OCI-LY3 (cell line): Measurements from ENCODE around the gene AGPAT1.

Experiments
- H2AFZ ChIP-seq: fragments of 200-600, 300-600 bp; shearing (Covaris generic); 2 replicates; pipeline ENCODE4 v1.6.0; 2014; ENCODE audit warnings: antibody characterized with exemption, low read depth, low read length
- H3K27ac ChIP-seq: fragments of 200-600, 300-600 bp; sonication (generic); 2 replicates; pipeline ENCODE4 v1.5.1; 2014; ENCODE audit warnings: mild to moderate bottlenecking, low read length, moderate library complexity, mixed read lengths
- H3K27me3 ChIP-seq: fragments of 200-600, 300-600 bp; sonication (generic); 2 replicates; pipeline ENCODE4 v1.6.1; 2014; ENCODE audit warnings: low read depth, low read length, mixed read lengths
- H3K36me3 ChIP-seq: fragments of 200-600, 300-600 bp; sonication (generic); replicated peaks from 2 replicates; pipeline ENCODE3; 2014; ENCODE audit warnings: low read depth, low read length, mixed read lengths
- H3K4me1 ChIP-seq: fragments of 300-600, 200-600 bp; sonication (generic); 2 replicates; pipeline ENCODE4 v1.6.1; 2014; ENCODE audit warnings: low read length, mixed read lengths
- H3K4me2 ChIP-seq: fragments of 200-600, 300-600 bp; sonication (generic); 2 replicates; pipeline ENCODE4 v1.6.1; 2014; ENCODE audit warnings: low read length, mixed read lengths
- H3K4me3 ChIP-seq: fragments of 300-600, 200-600 bp; sonication (generic); 2 replicates; pipeline ENCODE4 v1.5.1; 2014; ENCODE audit warnings: antibody characterized with exemption, mild to moderate bottlenecking, low read length, moderate library complexity
- H3K79me2 ChIP-seq: fragments of 300-600, 200-600 bp; shearing (Covaris generic); 2 replicates; pipeline ENCODE4 v1.6.1; 2014; ENCODE audit warnings: mild to moderate bottlenecking, low read length, mixed read lengths
- H3K9ac ChIP-seq: fragments of 300-600, 200-600 bp; shearing (Covaris generic); 2 replicates; pipeline ENCODE4 v1.6.0; 2014; ENCODE audit warnings: mild to moderate bottlenecking, low read length, moderate library complexity
- H3K9me3 ChIP-seq: fragments of 200-600, 300-600 bp; shearing (Covaris generic); 2 replicates; pipeline ENCODE4 v1.6.1; 2014; ENCODE audit warnings: low read length, mixed read lengths; ENCODE audit not compliant: insufficient read depth
- H4K20me1 ChIP-seq: fragments of 200-600, 300-600 bp; sonication (generic); 2 replicates; pipeline ENCODE4 v1.6.1; 2016; ENCODE audit warnings: low read length, mixed read lengths; ENCODE audit not compliant: insufficient read depth
- CTCF ChIP-seq: fragments of 200-600, 300-600 bp; sonication (generic); IDR thresholded peaks from 2 replicates; pipeline ENCODE4 v1.5.1; 2014; ENCODE audit warnings: antibody characterized with exemption, low read length, low read depth
- EZH2phosphoT487 ChIP-seq: fragments of 200-600 bp; shearing (Covaris generic); IDR thresholded peaks from 2 replicates; pipeline ENCODE4 v1.6.1; 2018; ENCODE audit warnings: antibody characterized with exemption, mixed run types, low read depth

AGPAT1 gene

GRCh38 chr6:32204268-32204715 is 28.4 kb upstream of the AGPAT1 start:
- no peak for TF ChIP-seq EZH2phosphoT487
- TF ChIP-seq CTCF = no peak
- Histone ChIP-seq H4K20me1 (no peaks in the 10 kb centered on the region), H3K36me3 (no peaks in the 10 kb centered on the region), H3K27me3 (no peaks in the 10 kb centered on the region), H3K9ac (no peak overlapping the region), H3K79me2 (no peaks in the 10 kb centered on the region), H3K4me2 (no peak overlapping the region), H3K9me3 (no peaks in the 10 kb centered on the region), H3K4me3 (no peak overlapping the region), H3K4me1 (no peaks in the 10 kb centered on the region), H3K27ac (no peak overlapping the region), H2AFZ (no peak overlapping the region)

GRCh38 chr6:32203426-32204267 is 27.8 kb upstream of the AGPAT1 start:
- H2AFZ ChIP-seq = no peak overlapping the region
- no peaks in the 10 kb centered on the region for H3K79me2 ChIP-seq
- no peaks in the 10 kb centered on the region for H4K20me1 ChIP-seq
- H3K4me3 ChIP-seq = no peak overlapping the region
- TF ChIP-seq CTCF (no peak), EZH2phosphoT487 (no peak)
- H3K9me3 ChIP-seq = no peaks in the 10 kb centered on the region
- H3K4me1 ChIP-seq = no peaks in the 10 kb centered on the region
- no peak overlapping the region for H3K9ac ChIP-seq
- H3K36me3 ChIP-seq = no peaks in the 10 kb centered on the region
- no peak overlapping the region for H3K4me2 ChIP-seq
- H3K27ac ChIP-seq = no peak overlapping the region
- H3K27me3 ChIP-seq = no peaks in the 10 kb centered on the region

GRCh38 chr6:32202186-32202585 is 26.3 kb upstream of the AGPAT1 start:
- no peak overlapping the region for H3K4me2 ChIP-seq
- H3K4me3 ChIP-seq = no peak overlapping the region
- no peaks in the 10 kb centered on the region for H3K27me3 ChIP-seq
- TF ChIP-seq CTCF = no peak
- TF ChIP-seq EZH2phosphoT487 = no peak
- H3K4me1 ChIP-seq = peaks cover 4% of the 10 kb centered on the region
- H3K9me3 ChIP-seq = no peaks in the 10 kb centered on the region
- H3K9ac ChIP-seq = no peak overlapping the region
- no peaks in the 10 kb centered on the region for H3K36me3 ChIP-seq
- H3K27ac ChIP-seq = no peak overlapping the region
- H3K79me2 ChIP-seq = no peaks in the 10 kb centered on the region
- no peaks in the 10 kb centered on the region for H4K20me1 ChIP-seq
- no peak overlapping the region for H2AFZ ChIP-seq

GRCh38 chr6:32200711-32201475 is 25.0 kb upstream of the AGPAT1 start:
- Histone ChIP-seq H3K27me3 (no peaks in the 10 kb centered on the region), H3K27ac (no peak overlapping the region), H3K4me1 (peaks cover 11% of the 10 kb centered on the region), H3K79me2 (no peaks in the 10 kb centered on the region), H3K9me3 (no peaks in the 10 kb centered on the region), H3K4me3 (no peak overlapping the region), H4K20me1 (no peaks in the 10 kb centered on the region), H3K4me2 (no peak overlapping the region), H3K36me3 (no peaks in the 10 kb centered on the region), H2AFZ (no peak overlapping the region), H3K9ac (no peak overlapping the region)
- no peak for TF ChIP-seq EZH2phosphoT487
- no peak for TF ChIP-seq CTCF
